Stimulated activated CD8-positive, alpha-beta memory T cell treated with anti-CD3 and anti-CD28 coated beads, Interleukin-7, amount 100 ng/mL, for 48 hours (primary cell): ENCODE results near the gene MECP2.

Experiments
- DNase-seq, 2 donors: peaks; one replicate each; pipeline ENCODE4 v3.0.0-alpha.2; 2020; ENCODE audit warnings: low read depth in 1 of 2; ENCODE audit errors: extremely low read depth in 1 of 2

The MECP2 gene

GRCh38 chrX:153972368-153973126, 125.0 kb downstream of the MECP2 start, which contains the start of gene TMEM187:
TMEM187 (plus strand) TSS chrX:153972754; CDS start chrX:153982063, 9,309 bp downstream.
- peak; percentile 82 to 86 for DNase-seq
